ENCODE results near the gene UBC. TPM values are rescaled to one million over a fixed set of nuclear protein-coding genes. Genes with fewer than 3 reads are reported as not detected.
"Not testable (repeated sequence)": the region's sequence is repeated elsewhere in the genome, so short reads cannot be mapped to it uniquely, and the experiment has no call there.

UBC gene
- total RNA-seq, 1 experiment from 2014 or later, result 1,479 TPM

GRCh38 chr12:124931528-124931927 lies 17.1 kb upstream of the UBC start:
- not testable (repeated sequence) for DNase-seq (ENCODE audit: low read depth)

- no peak for DNase-seq (ENCODE audit: low read depth)
Measured at GRCh38 chr12:124930586-124930985, 16.1 kb upstream of the UBC start.

- no peak for DNase-seq (ENCODE audit: low read depth)
Measured at GRCh38 chr12:124929649-124930419, 15.4 kb upstream of the UBC start.

- no peak for DNase-seq (ENCODE audit: low read depth)
Measured at GRCh38 chr12:124928912-124929530, 14.6 kb upstream of the UBC start.

GRCh38 chr12:124928095-124928911 lies 13.9 kb upstream of the UBC start:
- DNase-seq (ENCODE audit: low read depth), result peak; percentile 53

- peak; percentile 83 for DNase-seq (ENCODE audit: low read depth)
Measured at GRCh38 chr12:124927201-124928094, 13.0 kb upstream of the UBC start.

GRCh38 chr12:124925782-124926181 lies 11.3 kb upstream of the UBC start:
- not testable (repeated sequence) for DNase-seq (ENCODE audit: low read depth)

GRCh38 chr12:124925117-124925516 lies 10.7 kb upstream of the UBC start:
- no peak for DNase-seq (ENCODE audit: low read depth)

- peak; percentile 85 for DNase-seq (ENCODE audit: low read depth)
Measured at GRCh38 chr12:124923905-124924734, 9.7 kb upstream of the UBC start.

- peak; percentile 72 for DNase-seq (ENCODE audit: low read depth)
Measured at GRCh38 chr12:124921200-124922031, 7.0 kb upstream of the UBC start.

- DNase-seq (ENCODE audit: low read depth), result no peak
Measured at GRCh38 chr12:124920353-124920935, 6.0 kb upstream of the UBC start.

- peak; percentile 76 for DNase-seq (ENCODE audit: low read depth)
Measured at GRCh38 chr12:124919521-124920352, 5.3 kb upstream of the UBC start.

GRCh38 chr12:124918622-124918988 lies 4.2 kb upstream of the UBC start:
- not testable (repeated sequence) for DNase-seq (ENCODE audit: low read depth)

GRCh38 chr12:124917841-124918621 lies 3.6 kb upstream of the UBC start:
- DNase-seq (ENCODE audit: low read depth), result no peak

- peak; percentile 100 for DNase-seq (ENCODE audit: low read depth)
Measured at GRCh38 chr12:124917135-124917840, 2.8 kb upstream of the UBC start.

- peak; percentile 94 for DNase-seq (ENCODE audit: low read depth)
Measured at GRCh38 chr12:124916374-124917134, 2.1 kb upstream of the UBC start.

Measured in LHCN-M2 (cell line).